ENCODE results near the gene RBMXL2. TPM values are rescaled to one million over a fixed set of nuclear protein-coding genes. Genes with fewer than 3 reads are reported as not detected.

Gene RBMXL2
- total and polyA plus RNA-seq, 7 donors: 0.03 TPM; not detected in 6

DNA sequence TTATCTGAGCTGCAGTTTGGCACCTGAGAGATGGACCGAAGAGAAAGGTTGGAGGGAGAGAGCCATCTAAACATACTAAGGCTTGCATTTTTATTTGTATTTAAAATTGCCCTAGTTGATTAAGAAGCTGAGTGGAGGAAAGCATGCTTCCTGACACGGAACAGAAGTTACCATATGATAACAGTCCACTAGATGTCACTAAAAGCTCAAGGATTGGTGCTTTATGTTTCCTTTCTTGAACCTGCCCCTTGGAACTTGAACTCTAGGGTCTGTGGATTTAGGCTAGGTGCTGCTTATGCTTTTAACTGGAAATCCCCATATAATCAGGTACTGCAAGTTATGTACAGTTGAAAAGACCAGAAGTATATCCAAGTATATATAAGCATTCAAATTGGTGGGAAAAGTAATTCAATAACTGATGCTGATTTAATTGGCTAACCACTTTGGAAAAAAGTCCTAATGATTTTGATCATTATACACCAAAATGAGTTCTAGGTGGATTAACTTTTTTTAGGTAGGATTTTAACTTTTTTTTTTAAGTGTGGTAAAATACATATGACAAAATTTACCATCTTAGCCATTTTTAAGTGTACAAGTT is 9.5 kb downstream of the RBMXL2 start:
- Histone ChIP-seq H3K4me3 (no peak overlapping the region), H3K9me3 (no peaks in the 10 kb centered on the region), H3K4me1 (no peaks in the 10 kb centered on the region), H3K27me3 (no peaks in the 10 kb centered on the region), H3K36me3 (no peaks in the 10 kb centered on the region), H3K27ac (no peak overlapping the region)
- no peak for DNase-seq
- no peak for TF ChIP-seq POLR2AphosphoS5 (IDR thresholded peaks at IDR 0.05)
- TF ChIP-seq CTCF (IDR thresholded peaks at IDR 0.05): peak in 3 of 4 experiments; percentile 37 to 61 (median 38)
- intact Hi-C loops (cut with DNase I): loop anchor here (1.0 to 10.0 kb wide), 2 partner anchors 344 to 596 kb away; no protein-coding TSS in a partner anchor
- 7 to 10% methylated on average over 2 of the region's 2 CpGs for WGBS, 2 donors

GRCh38 chr11:7115780-7116179 is 27.0 kb downstream of the RBMXL2 start:
- DNase-seq: no peak
- TF ChIP-seq POLR2A (IDR thresholded peaks at IDR 0.05) (no peak), POLR2AphosphoS5 (IDR thresholded peaks at IDR 0.05) (no peak), EP300 (IDR thresholded peaks at IDR 0.05) (no peak), CTCF (IDR thresholded peaks at IDR 0.05) (no peak)
- H3K27ac ChIP-seq: no peak overlapping the region
- H3K4me1 ChIP-seq: no peaks in the 10 kb centered on the region
- intact Hi-C loops (cut with DNase I): no loop called here
- no peaks in the 10 kb centered on the region for H3K9me3 ChIP-seq
- no peaks in the 10 kb centered on the region for H3K27me3 ChIP-seq
- no peak overlapping the region for H3K4me3 ChIP-seq
- no peaks in the 10 kb centered on the region for H3K36me3 ChIP-seq
- 17 to 39% methylated on average over 1 of the region's 1 CpG for WGBS, 2 donors

- 96% methylated on average over 3 of the region's 3 CpGs for WGBS, 2 donors
- H3K4me3 ChIP-seq: no peak overlapping the region
- H3K9me3 ChIP-seq: no peaks in the 10 kb centered on the region
- H3K27ac ChIP-seq: no peak overlapping the region
- TF ChIP-seq POLR2AphosphoS5 (IDR thresholded peaks at IDR 0.05) (no peak), EP300 (IDR thresholded peaks at IDR 0.05) (no peak), POLR2A (IDR thresholded peaks at IDR 0.05) (no peak), CTCF (IDR thresholded peaks at IDR 0.05) (no peak)
- intact Hi-C loops (cut with DNase I): no loop called here
- DNase-seq: no peak
- H3K36me3 ChIP-seq: no peaks in the 10 kb centered on the region
- no peaks in the 10 kb centered on the region for H3K27me3 ChIP-seq
- H3K4me1 ChIP-seq: no peaks in the 10 kb centered on the region
Observed at GRCh38 chr11:7116370-7116769, 27.6 kb downstream of the RBMXL2 start.

DNA sequence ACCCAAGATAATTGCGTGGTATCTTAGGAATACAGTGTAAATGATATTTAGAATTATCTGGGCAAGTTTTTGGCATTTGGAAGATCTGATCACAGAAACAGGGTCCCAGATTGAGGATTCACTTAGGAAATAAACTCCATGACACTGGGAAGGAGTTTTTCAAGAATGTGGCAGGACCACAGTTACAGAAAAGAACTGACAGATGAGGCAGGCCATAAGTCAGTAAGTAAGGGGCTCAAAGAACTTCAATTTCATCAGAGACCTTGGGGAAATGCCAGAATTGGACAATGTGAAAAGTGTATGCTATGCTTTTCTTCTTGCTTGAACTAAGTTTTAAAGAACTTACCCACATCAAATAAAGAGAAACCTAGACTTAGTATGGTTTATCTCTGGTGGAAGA is 49.3 kb downstream of the RBMXL2 start:
- 90 to 91% methylated on average over 1 of the region's 1 CpG for WGBS, 2 donors
- H3K4me3 ChIP-seq: no peak overlapping the region
- no peaks in the 10 kb centered on the region for H3K9me3 ChIP-seq
- no peaks in the 10 kb centered on the region for H3K36me3 ChIP-seq
- intact Hi-C loops (cut with DNase I): no loop called here
- H3K27ac ChIP-seq: no peak overlapping the region
- H3K4me1 ChIP-seq: no peaks in the 10 kb centered on the region
- H3K27me3 ChIP-seq: no peaks in the 10 kb centered on the region
- DNase-seq: no peak
- TF ChIP-seq EP300 (IDR thresholded peaks at IDR 0.05) (no peak), POLR2AphosphoS5 (IDR thresholded peaks at IDR 0.05) (no peak), CTCF (IDR thresholded peaks at IDR 0.05) (no peak), POLR2A (IDR thresholded peaks at IDR 0.05) (no peak)

Other genes starting within 250 kb of the RBMXL2 start
- gene OR10A5, start 243.3 kb upstream of the RBMXL2 start, total RNA-seq: not detected
- not detected for gene OR10A5, start 243.3 kb upstream of the RBMXL2 start, polyA plus RNA-seq
- gene OR10A2, start 225.9 kb upstream of the RBMXL2 start, total RNA-seq: not detected
- not detected for gene OR10A2, start 225.9 kb upstream of the RBMXL2 start, polyA plus RNA-seq
- gene OR10A4, start 212.4 kb upstream of the RBMXL2 start, total RNA-seq: not detected
- gene OR10A4, start 212.4 kb upstream of the RBMXL2 start, polyA plus RNA-seq: not detected
- not detected for gene OR2D2, start 196.5 kb upstream of the RBMXL2 start, total RNA-seq
- gene OR2D2, start 196.5 kb upstream of the RBMXL2 start, polyA plus RNA-seq: not detected
- not detected for gene OR2D3, start 168.0 kb upstream of the RBMXL2 start, total RNA-seq
- gene OR2D3, start 168.0 kb upstream of the RBMXL2 start, polyA plus RNA-seq: not detected
- 1 to 10 TPM in 2 of 4 donors, under 1 TPM in 2; 0.41 to 3.0 (median 0.78) TPM for gene ZNF215, start 162.6 kb upstream of the RBMXL2 start, total RNA-seq
- gene ZNF215, start 162.6 kb upstream of the RBMXL2 start, polyA plus RNA-seq: 1 to 10 TPM in 2 of 3 donors, under 1 TPM in 1; 0.46 to 1.7 (median 1.2) TPM
- 1 to 10 TPM; 1.9 to 3.1 (median 2.5) TPM for gene ZNF214, start 68.7 kb upstream of the RBMXL2 start, total RNA-seq
- 1 to 10 TPM in 1 of 3 donors, under 1 TPM in 2; 0.46 to 1.2 (median 0.77) TPM for gene ZNF214, start 68.7 kb upstream of the RBMXL2 start, polyA plus RNA-seq
- gene NLRP14, start 68.5 kb upstream of the RBMXL2 start, total RNA-seq: under 1 TPM in 1 of 4 donors, not detected in 3; 0.36 TPM
- under 1 TPM in 1 of 3 donors, not detected in 2; 0.01 TPM for gene NLRP14, start 68.5 kb upstream of the RBMXL2 start, polyA plus RNA-seq
- 1 to 10 TPM in 1 of 4 donors, under 1 TPM in 3; 0.16 to 1.1 (median 0.34) TPM for gene SYT9, start 162.9 kb downstream of the RBMXL2 start, total RNA-seq
- gene SYT9, start 162.9 kb downstream of the RBMXL2 start, polyA plus RNA-seq: under 1 TPM in 1 of 3 donors, not detected in 2; 0.28 TPM

All from sigmoid colon (tissue), 7 donors.